Loucy (cell line): ENCODE results near the gene ASTN2.

Experiments
- H2AFZ ChIP-seq: fragments of 200-600 bp; sonication (generic); 2 replicates; pipeline ENCODE4 v1.6.0; 2016; ENCODE audit warnings: antibody characterized with exemption, mild to moderate bottlenecking, low read length, moderate library complexity
- H3F3A ChIP-seq: fragments of 200-600 bp; 2 replicates; pipeline ENCODE4 v1.6.0; 2016; ENCODE audit warnings: antibody characterized with exemption, low read depth, mild to moderate bottlenecking
- H3K27me3 ChIP-seq: fragments of 200-600 bp; sonication (generic); 2 replicates; pipeline ENCODE4 v1.6.1; 2014; ENCODE audit warnings: low read length, mild to moderate bottlenecking; ENCODE audit not compliant: insufficient read depth, poor library complexity, severe bottlenecking
- H3K36me3 ChIP-seq: fragments of 200-600 bp; sonication (generic); 2 replicates; pipeline ENCODE4 v1.6.1; 2016; ENCODE audit warnings: low read length; ENCODE audit not compliant: insufficient read depth
- H3K4me1 ChIP-seq: fragments of 200-600 bp; sonication (generic); 2 replicates; pipeline ENCODE4 v1.5.1; 2014; ENCODE audit warnings: low read length, mild to moderate bottlenecking; ENCODE audit not compliant: insufficient read depth, poor library complexity, severe bottlenecking
- H3K4me2 ChIP-seq: fragments of 200-600 bp; sonication (generic); 2 replicates; pipeline ENCODE4 v1.6.0; 2014; ENCODE audit warnings: antibody characterized with exemption, low read length, low read depth, mild to moderate bottlenecking; ENCODE audit not compliant: poor library complexity, severe bottlenecking
- H3K4me3 ChIP-seq: fragments of 200-600 bp; sonication (generic); 2 replicates; pipeline ENCODE4 v1.5.1; 2014; ENCODE audit warnings: low read length, mild to moderate bottlenecking, mixed read lengths; ENCODE audit not compliant: poor library complexity, severe bottlenecking
- H3K79me2 ChIP-seq: fragments of 200-600 bp; sonication (generic); 2 replicates; pipeline ENCODE4 v1.6.1; 2014; ENCODE audit warnings: low read length; ENCODE audit not compliant: insufficient read depth
- H3K9ac ChIP-seq: fragments of 200-600 bp; sonication (generic); 2 replicates; pipeline ENCODE4 v1.6.0; 2014; ENCODE audit warnings: mild to moderate bottlenecking, low read depth, low read length, moderate library complexity; ENCODE audit not compliant: poor library complexity, severe bottlenecking
- H3K9me2 ChIP-seq: fragments of 200-600 bp; sonication (generic); replicated peaks from 2 replicates; pipeline ENCODE4 v1.6.1; 2016; ENCODE audit warnings: low read depth, low read length, mixed read lengths
- H3K9me3 ChIP-seq: fragments of 200-600 bp; sonication (generic); 2 replicates; pipeline ENCODE4 v1.6.1; 2014; ENCODE audit warnings: mild to moderate bottlenecking, antibody characterized with exemption, low read length, low read depth; ENCODE audit not compliant: insufficient read depth
- H4K20me1 ChIP-seq: fragments of 200-600 bp; sonication (generic); 2 replicates; pipeline ENCODE4 v1.6.0; 2014; ENCODE audit warnings: antibody characterized with exemption, low read length, mild to moderate bottlenecking; ENCODE audit not compliant: insufficient read depth, poor library complexity, severe bottlenecking
- EZH2phosphoT487 ChIP-seq: fragments of 200-600 bp; IDR thresholded peaks from 2 replicates; pipeline ENCODE4 v1.6.1; 2018; ENCODE audit warnings: antibody characterized with exemption, mild to moderate bottlenecking, moderate library complexity, borderline replicate concordance
- TF ChIP-seq, protein P1 (sequence below): fragments of 200-600 bp; sonication (generic); conservative IDR thresholded peaks from 2 replicates; pipeline ENCODE4 v1.5.1; 2014; ENCODE audit warnings: mild to moderate bottlenecking, antibody characterized with exemption, low read length

The ASTN2 gene

GRCh38 chr9:116479056-116479544 lies 935.8 kb downstream of the ASTN2 start:
- H3K4me3 ChIP-seq: no peak overlapping the region
- H3K4me2 ChIP-seq: no peak overlapping the region
- no peaks in the 10 kb centered on the region for H3K9me2 ChIP-seq
- no peaks in the 10 kb centered on the region for H3F3A ChIP-seq
- H4K20me1 ChIP-seq: no peaks in the 10 kb centered on the region
- H3K27me3 ChIP-seq: no peaks in the 10 kb centered on the region
- no peaks in the 10 kb centered on the region for H3K79me2 ChIP-seq
- TF ChIP-seq, protein P1, sequence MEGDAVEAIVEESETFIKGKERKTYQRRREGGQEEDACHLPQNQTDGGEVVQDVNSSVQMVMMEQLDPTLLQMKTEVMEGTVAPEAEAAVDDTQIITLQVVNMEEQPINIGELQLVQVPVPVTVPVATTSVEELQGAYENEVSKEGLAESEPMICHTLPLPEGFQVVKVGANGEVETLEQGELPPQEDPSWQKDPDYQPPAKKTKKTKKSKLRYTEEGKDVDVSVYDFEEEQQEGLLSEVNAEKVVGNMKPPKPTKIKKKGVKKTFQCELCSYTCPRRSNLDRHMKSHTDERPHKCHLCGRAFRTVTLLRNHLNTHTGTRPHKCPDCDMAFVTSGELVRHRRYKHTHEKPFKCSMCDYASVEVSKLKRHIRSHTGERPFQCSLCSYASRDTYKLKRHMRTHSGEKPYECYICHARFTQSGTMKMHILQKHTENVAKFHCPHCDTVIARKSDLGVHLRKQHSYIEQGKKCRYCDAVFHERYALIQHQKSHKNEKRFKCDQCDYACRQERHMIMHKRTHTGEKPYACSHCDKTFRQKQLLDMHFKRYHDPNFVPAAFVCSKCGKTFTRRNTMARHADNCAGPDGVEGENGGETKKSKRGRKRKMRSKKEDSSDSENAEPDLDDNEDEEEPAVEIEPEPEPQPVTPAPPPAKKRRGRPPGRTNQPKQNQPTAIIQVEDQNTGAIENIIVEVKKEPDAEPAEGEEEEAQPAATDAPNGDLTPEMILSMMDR: no peak
- no peak for TF ChIP-seq EZH2phosphoT487
- no peaks in the 10 kb centered on the region for H3K36me3 ChIP-seq
- no peaks in the 10 kb centered on the region for H3K4me1 ChIP-seq
- H3K9ac ChIP-seq: no peak overlapping the region
- H2AFZ ChIP-seq: no peak overlapping the region
- no peaks in the 10 kb centered on the region for H3K9me3 ChIP-seq

- Histone ChIP-seq H3F3A (no peaks in the 10 kb centered on the region), H4K20me1 (no peaks in the 10 kb centered on the region), H3K9me2 (no peaks in the 10 kb centered on the region), H3K4me1 (no peaks in the 10 kb centered on the region), H3K9ac (no peak overlapping the region), H3K9me3 (no peaks in the 10 kb centered on the region), H2AFZ (no peak overlapping the region), H3K79me2 (no peaks in the 10 kb centered on the region), H3K4me3 (no peak overlapping the region), H3K36me3 (no peaks in the 10 kb centered on the region), H3K27me3 (no peaks in the 10 kb centered on the region), H3K4me2 (no peak overlapping the region)
- no peak for TF ChIP-seq EZH2phosphoT487
- TF ChIP-seq, protein P1: no peak
Measured at GRCh38 chr9:116477584-116478141, 937.2 kb downstream of the ASTN2 start.

DNA sequence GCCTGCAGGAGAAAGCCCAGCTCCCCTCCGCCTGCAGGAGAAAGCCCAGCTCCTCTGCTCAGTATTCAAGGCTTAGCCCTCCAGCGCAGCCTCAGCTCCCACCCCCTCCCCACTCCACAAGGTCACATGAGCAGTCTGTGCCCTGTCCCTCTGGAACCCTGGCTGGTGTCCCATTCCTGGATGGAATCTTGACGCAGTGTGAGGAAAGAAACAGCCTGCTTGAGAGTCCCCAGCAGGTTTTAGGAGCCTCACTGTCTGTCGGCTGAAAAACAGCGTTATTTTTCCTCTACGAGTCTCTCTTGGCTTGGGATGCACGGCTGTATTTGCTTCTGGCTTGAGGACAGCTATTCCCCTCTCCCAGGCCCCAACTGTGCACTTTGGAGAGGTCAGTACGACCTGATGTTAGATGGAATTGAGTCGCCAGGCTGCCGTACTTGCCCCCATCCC lies 937.9 kb downstream of the ASTN2 start:
- H3K36me3 ChIP-seq: no peaks in the 10 kb centered on the region
- H3K4me3 ChIP-seq: no peak overlapping the region
- H3K79me2 ChIP-seq: no peaks in the 10 kb centered on the region
- no peak overlapping the region for H3K9ac ChIP-seq
- no peak for TF ChIP-seq EZH2phosphoT487
- TF ChIP-seq, protein P1: no peak
- no peaks in the 10 kb centered on the region for H3K27me3 ChIP-seq
- H3K4me1 ChIP-seq: no peaks in the 10 kb centered on the region
- H3K4me2 ChIP-seq: no peak overlapping the region
- H3F3A ChIP-seq: no peaks in the 10 kb centered on the region
- H2AFZ ChIP-seq: no peak overlapping the region
- H3K9me3 ChIP-seq: no peaks in the 10 kb centered on the region
- H3K9me2 ChIP-seq: no peaks in the 10 kb centered on the region
- no peaks in the 10 kb centered on the region for H4K20me1 ChIP-seq
